KG1 (cell line): ENCODE data around the gene ZNF397.
"Not testable (repeated sequence)": the region's sequence is repeated elsewhere in the genome, so short reads cannot be mapped to it uniquely, and the experiment has no call there.

Source experiments
- DNase-seq: peaks from one replicate; lab custom pipeline; 2025; lab: John Stamatoyannopoulos, UW

The ZNF397 gene

GRCh38 chr18:35240664-35241447 lies at the start of gene ZNF397:
Gene ZNF397, plus strand, starts transcription at chr18:35241034. Its CDS starts 1,437 bp downstream, at chr18:35242471.
- DNase-seq: peak; percentile 86

- no peak for DNase-seq
Measured at GRCh38 chr18:35191698-35192025, 49.2 kb upstream of the ZNF397 start.

- no peak for DNase-seq
Measured at GRCh38 chr18:35192415-35192814, 48.4 kb upstream of the ZNF397 start.

- DNase-seq: no peak
Measured at GRCh38 chr18:35193316-35193715, 47.5 kb upstream of the ZNF397 start.

GRCh38 chr18:35197296-35197695 lies 43.5 kb upstream of the ZNF397 start:
- no peak for DNase-seq

GRCh38 chr18:35201256-35201931 lies 39.4 kb upstream of the ZNF397 start:
- no peak for DNase-seq

- no peak for DNase-seq
Measured at GRCh38 chr18:35203067-35203466, 37.8 kb upstream of the ZNF397 start.

- DNase-seq: no peak
Measured at GRCh38 chr18:35205199-35205712, 35.6 kb upstream of the ZNF397 start.

- not testable (repeated sequence) for DNase-seq
Measured at GRCh38 chr18:35205746-35206458, 34.9 kb upstream of the ZNF397 start.

- no peak for DNase-seq
Measured at GRCh38 chr18:35215026-35215425, 25.8 kb upstream of the ZNF397 start.

- not testable (repeated sequence) for DNase-seq
Measured at GRCh38 chr18:35216611-35217010, 24.2 kb upstream of the ZNF397 start.

GRCh38 chr18:35219331-35219730 lies 21.5 kb upstream of the ZNF397 start:
- not testable (repeated sequence) for DNase-seq

- no peak for DNase-seq
Measured at GRCh38 chr18:35220424-35220823, 20.4 kb upstream of the ZNF397 start.

GRCh38 chr18:35223797-35224196 lies 17.0 kb upstream of the ZNF397 start:
- no peak for DNase-seq

- no peak for DNase-seq
Measured at GRCh38 chr18:35227254-35227653, 13.6 kb upstream of the ZNF397 start.

- DNase-seq: peak; percentile 78
Measured at GRCh38 chr18:35231052-35231451, 9.8 kb upstream of the ZNF397 start.

GRCh38 chr18:35236571-35237363 lies 4.1 kb upstream of the ZNF397 start:
- DNase-seq: no peak

- no peak for DNase-seq
Measured at GRCh38 chr18:35239314-35239713, 1.5 kb upstream of the ZNF397 start.

- DNase-seq: peak; percentile 69
Measured at GRCh38 chr18:35241448-35241804, 592 bp downstream of the ZNF397 start.

- no peak for DNase-seq
Measured at GRCh38 chr18:35242426-35242825, 1.6 kb downstream of the ZNF397 start.

GRCh38 chr18:35244671-35245070 lies 3.8 kb downstream of the ZNF397 start:
- no peak for DNase-seq

- no peak for DNase-seq
Measured at GRCh38 chr18:35245719-35246317, 5.0 kb downstream of the ZNF397 start.
